HG02763 (cell line): ENCODE data around the gene HSPB8.
"Not testable (repeated sequence)": the region's sequence is repeated elsewhere in the genome, so short reads cannot be mapped to it uniquely, and the experiment has no call there.

ENCODE experiments used
- ATAC-seq: cut with Tn5 transposase; IDR thresholded peaks from one replicate; pipeline ENCODE4 v1.9.1; 2021; ENCODE audit warnings: mild to moderate bottlenecking, moderate library complexity; ENCODE audit not compliant: unreplicated experiment

Gene HSPB8

GRCh38 chr12:119204671-119205285 lies 26.0 kb downstream of the HSPB8 start:
- no peak for ATAC-seq

GRCh38 chr12:119206348-119207062 lies 27.8 kb downstream of the HSPB8 start:
- no peak for ATAC-seq

GRCh38 chr12:119207063-119207560 lies 28.4 kb downstream of the HSPB8 start:
- no peak for ATAC-seq

- ATAC-seq = no peak
These were observed 29.9 kb downstream of the HSPB8 start for GRCh38 chr12:119208626-119209061.

GRCh38 chr12:119211884-119212283 lies 33.2 kb downstream of the HSPB8 start:
- no peak for ATAC-seq

- ATAC-seq = no peak
These were observed 37.4 kb downstream of the HSPB8 start for GRCh38 chr12:119216084-119216483.

GRCh38 chr12:119218875-119219274 lies 40.1 kb downstream of the HSPB8 start:
- ATAC-seq = not testable (repeated sequence)

GRCh38 chr12:119222222-119222951 lies 43.7 kb downstream of the HSPB8 start:
- no peak for ATAC-seq

- no peak for ATAC-seq
These were observed 46.7 kb downstream of the HSPB8 start for GRCh38 chr12:119225454-119225853.

- ATAC-seq = no peak
These were observed 48.6 kb downstream of the HSPB8 start for GRCh38 chr12:119227292-119227691.

- ATAC-seq = no peak
These were observed 50.5 kb downstream of the HSPB8 start for GRCh38 chr12:119229205-119229604.

GRCh38 chr12:119229837-119230236 lies 51.1 kb downstream of the HSPB8 start:
- ATAC-seq = no peak

- ATAC-seq = no peak
These were observed 52.1 kb downstream of the HSPB8 start for GRCh38 chr12:119230807-119231206.

- ATAC-seq = no peak
These were observed 53.0 kb downstream of the HSPB8 start for GRCh38 chr12:119231774-119232173.

- no peak for ATAC-seq
These were observed 56.5 kb downstream of the HSPB8 start for GRCh38 chr12:119235197-119235751.

GRCh38 chr12:119236372-119236771 lies 57.6 kb downstream of the HSPB8 start:
- no peak for ATAC-seq

GRCh38 chr12:119239040-119239439 lies 60.3 kb downstream of the HSPB8 start:
- ATAC-seq = no peak

GRCh38 chr12:119241049-119241448 lies 62.3 kb downstream of the HSPB8 start:
- ATAC-seq = no peak

- ATAC-seq = no peak
These were observed 62.9 kb downstream of the HSPB8 start for GRCh38 chr12:119241580-119242169.
